MM.1S (cell line): Measurements from ENCODE around the gene ARHGAP26.

ENCODE experiments used
- CTCF ChIP-seq: fragments of 300-600 bp; sonication (generic); IDR thresholded peaks from 2 replicates; pipeline ENCODE4 v1.5.1; 2016; ENCODE audit warnings: antibody characterized with exemption, low read length, mixed read lengths
- EZH2 ChIP-seq: fragments of 300-600 bp; sonication (generic); optimal IDR thresholded peaks from 2 replicates; pipeline ENCODE3; 2017; ENCODE audit warnings: low read depth, mild to moderate bottlenecking, antibody characterized with exemption, low read length, mixed read lengths

GRCh38 chr5:143248391-143248790, 478.2 kb downstream of the ARHGAP26 start:
- TF ChIP-seq CTCF (no peak), EZH2 (no peak)
